ENCODE measurements around the gene IGLL5. TPM values are rescaled to one million over a fixed set of nuclear protein-coding genes. Genes with fewer than 3 reads are reported as not detected.
A peak's percentile ranks its signal among the peaks of the same experiment; 100 is the strongest.

Gene IGLL5
- polyA plus RNA-seq, 1 of the 3 experiments (the other 2 are of a cell fraction), result not detected

DNA sequence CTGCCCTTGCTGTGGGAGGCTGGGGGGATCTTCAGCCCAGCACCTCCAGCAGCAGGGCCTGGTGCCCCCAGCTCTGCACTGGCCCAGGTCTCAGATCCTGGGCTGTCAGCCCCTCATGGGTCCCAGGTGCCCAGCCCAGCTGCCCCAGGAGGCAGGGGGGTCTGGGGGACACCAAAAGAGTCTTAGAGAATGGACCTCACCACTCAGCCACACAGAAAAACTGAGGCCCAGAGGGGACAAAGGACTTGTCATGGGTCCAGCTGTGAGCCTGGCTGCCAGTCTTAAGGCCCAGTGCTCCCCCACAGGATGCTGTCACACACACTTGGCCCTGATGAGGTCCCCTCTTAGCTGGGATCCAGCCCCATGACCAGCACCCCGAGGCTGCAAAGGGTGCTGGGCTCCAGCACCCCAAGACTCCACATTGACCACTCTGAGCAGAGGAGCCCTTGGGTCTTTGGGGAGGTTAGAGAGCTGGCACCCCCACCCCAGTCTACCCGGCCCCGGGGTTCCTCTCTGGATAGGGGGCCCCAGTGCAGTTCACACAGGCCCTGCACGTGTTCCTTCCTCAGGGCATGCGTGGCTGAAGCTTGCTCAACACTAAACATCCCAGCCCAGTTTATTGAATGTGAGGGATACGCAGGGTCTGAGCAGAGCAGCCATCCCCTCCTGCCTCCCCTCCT is 54.4 kb downstream of the IGLL5 start:
- Histone ChIP-seq H2AFZ (ENCODE audit: low read depth) (no peak overlapping the region), H4K20me1 (ENCODE audit: insufficient read depth) (no peaks in the 10 kb centered on the region), H3K4me1 (ENCODE audit: control insufficient read depth in 1 of 2, insufficient read depth in 2 of 2, low read depth in 1 of 2, low read length in 1 of 2) (peaks cover 0 to 8% of the 10 kb centered on the region in 2 experiments; a peak in 1 of 4 replicates), H3K27ac (ENCODE audit: low read depth in 2 of 2, low read length in 1 of 2) (no peak overlapping the region), H3K9me2 (no peaks in the 10 kb centered on the region), H3K9me3 (no peaks in the 10 kb centered on the region), H3K9ac (no peak overlapping the region), H3F3A (replicated peaks; ENCODE audit: insufficient read depth) (no peaks in the 10 kb centered on the region), H3K4me2 (no peak overlapping the region), H3K79me2 (ENCODE audit: insufficient read depth) (no peaks in the 10 kb centered on the region), H3K36me3 (replicated peaks in 1 of 2; ENCODE audit: control insufficient read depth in 1 of 2, insufficient read depth in 2 of 2, low read length in 1 of 2) (no peaks in the 10 kb centered on the region), H3K4me3 (ENCODE audit: low read depth in 2 of 2, low read length in 1 of 2) (no peak overlapping the region), H3K27me3 (ENCODE audit: insufficient read depth) (no peaks in the 10 kb centered on the region; the same call in 1 of the 2 replicates)
- DNase-seq, result no peak
- CTCF ChIA-PET, result interaction anchor here (0.7 to 9.7 kb wide), 17 partner anchors 11 to 356 kb away, joined by 3 to 127 read pairs (median 8); no protein-coding TSS in a partner anchor
- WGBS (ENCODE audit: low lambda C conversion rate), result 44% methylated on average over 4 of the region's 6 CpGs
- TF ChIP-seq, protein P1, sequence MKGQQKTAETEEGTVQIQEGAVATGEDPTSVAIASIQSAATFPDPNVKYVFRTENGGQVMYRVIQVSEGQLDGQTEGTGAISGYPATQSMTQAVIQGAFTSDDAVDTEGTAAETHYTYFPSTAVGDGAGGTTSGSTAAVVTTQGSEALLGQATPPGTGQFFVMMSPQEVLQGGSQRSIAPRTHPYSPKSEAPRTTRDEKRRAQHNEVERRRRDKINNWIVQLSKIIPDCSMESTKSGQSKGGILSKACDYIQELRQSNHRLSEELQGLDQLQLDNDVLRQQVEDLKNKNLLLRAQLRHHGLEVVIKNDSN (IDR thresholded peaks at IDR 0.05; ENCODE audit: borderline replicate concordance, low read depth), result no peak
- TF ChIP-seq POLR2AphosphoS5 (IDR thresholded peaks at IDR 0.05; ENCODE audit: low read depth, low read length) (no peak), JUND (IDR thresholded peaks at IDR 0.05) (no peak), FOXJ3 (CRISPR knock-in tag; IDR thresholded peaks at IDR 0.05) (no peak), TCF12 (IDR thresholded peaks at IDR 0.05) (no peak), MXI1 (IDR thresholded peaks at IDR 0.05; ENCODE audit: low read depth, low read length) (no peak), GATA2 (CRISPR knock-in tag; IDR thresholded peaks at IDR 0.05) (no peak), CHD2 (IDR thresholded peaks at IDR 0.05; ENCODE audit: low read length, partially characterized antibody) (no peak), SIN3A (IDR thresholded peaks at IDR 0.05; ENCODE audit: borderline replicate concordance, low read depth, low read length) (no peak)
- TF ChIP-seq, protein P2, sequence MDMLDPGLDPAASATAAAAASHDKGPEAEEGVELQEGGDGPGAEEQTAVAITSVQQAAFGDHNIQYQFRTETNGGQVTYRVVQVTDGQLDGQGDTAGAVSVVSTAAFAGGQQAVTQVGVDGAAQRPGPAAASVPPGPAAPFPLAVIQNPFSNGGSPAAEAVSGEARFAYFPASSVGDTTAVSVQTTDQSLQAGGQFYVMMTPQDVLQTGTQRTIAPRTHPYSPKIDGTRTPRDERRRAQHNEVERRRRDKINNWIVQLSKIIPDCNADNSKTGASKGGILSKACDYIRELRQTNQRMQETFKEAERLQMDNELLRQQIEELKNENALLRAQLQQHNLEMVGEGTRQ (IDR thresholded peaks at IDR 0.05; ENCODE audit: borderline replicate concordance, low read depth, low read length), result no peak
- POLR2A ChIA-PET, result no interaction called here

DNA sequence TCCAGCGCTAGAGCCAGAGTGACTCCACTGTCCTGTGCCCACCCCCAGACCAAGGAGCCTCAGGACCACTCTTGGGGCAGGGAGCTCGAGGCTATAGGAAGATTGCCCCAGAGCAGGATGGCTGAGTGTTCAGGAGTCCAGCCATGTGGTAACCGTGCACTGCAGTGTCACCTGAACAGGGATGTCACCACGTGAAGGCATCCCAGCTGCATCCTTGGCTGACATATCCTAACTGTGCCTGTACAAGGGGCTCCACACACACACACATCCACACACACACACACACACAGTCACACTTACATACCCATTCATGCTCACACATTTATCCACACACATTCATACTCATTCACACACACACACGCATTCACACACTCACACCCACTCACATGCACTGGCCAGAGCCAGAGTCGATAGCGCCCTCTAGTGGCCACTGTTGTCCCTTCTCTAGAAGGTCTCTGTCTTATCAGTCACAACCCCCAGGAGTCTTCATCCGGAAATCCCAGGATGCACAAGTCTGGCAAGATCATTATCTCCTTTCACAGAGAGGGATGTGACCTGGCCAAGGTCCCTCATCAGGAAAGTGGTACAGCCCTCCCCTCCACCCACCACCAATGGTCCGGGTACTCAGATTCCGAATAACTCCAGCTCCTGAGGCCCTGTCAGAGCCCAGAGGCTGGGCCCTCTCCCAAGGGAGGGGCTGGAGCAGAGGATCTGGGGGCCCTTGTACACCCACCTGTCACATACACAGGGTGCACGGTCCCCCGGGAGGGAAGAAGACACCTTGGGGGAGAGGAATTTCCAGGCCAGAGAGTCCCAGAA is 55.1 kb downstream of the IGLL5 start:
- no peaks in the 10 kb centered on the region for H3K36me3 ChIP-seq (replicated peaks in 1 of 2; ENCODE audit: control insufficient read depth in 1 of 2, insufficient read depth in 2 of 2, low read length in 1 of 2)
- no peak overlapping the region for H2AFZ ChIP-seq (ENCODE audit: low read depth)
- no peaks in the 10 kb centered on the region for H3K79me2 ChIP-seq (ENCODE audit: insufficient read depth)
- H3K27ac ChIP-seq (ENCODE audit: low read depth in 2 of 2, low read length in 1 of 2), result no peak overlapping the region
- H3K9me3 ChIP-seq, result no peaks in the 10 kb centered on the region
- H3K9ac ChIP-seq, result no peak overlapping the region
- WGBS (ENCODE audit: low lambda C conversion rate), result 44% methylated on average over 11 of the region's 12 CpGs
- no peaks in the 10 kb centered on the region for H3K9me2 ChIP-seq
- H3K27me3 ChIP-seq (ENCODE audit: insufficient read depth), result no peaks in the 10 kb centered on the region
- peak; percentile 80 for DNase-seq
- POLR2A ChIA-PET, result no interaction called here
- H3K4me3 ChIP-seq (ENCODE audit: low read depth in 2 of 2, low read length in 1 of 2), result no peak overlapping the region; a peak in 1 of 4 replicates
- CTCF ChIA-PET, result interaction anchor here (0.6 to 9.7 kb wide), 22 partner anchors 12 to 456 kb away, joined by 3 to 127 read pairs (median 6); no protein-coding TSS in a partner anchor
- TF ChIP-seq GATA2 (CRISPR knock-in tag; IDR thresholded peaks at IDR 0.05), result 0 out of 2 replicates have a peak, but pooled peaks have one; percentile 32
- TF ChIP-seq YY1 (IDR thresholded peaks at IDR 0.05; ENCODE audit: low read depth), result no peak
- TF ChIP-seq TAF1 (IDR thresholded peaks at IDR 0.05; ENCODE audit: borderline replicate concordance, low read depth, low read length), result no peak
- TF ChIP-seq, protein P3, sequence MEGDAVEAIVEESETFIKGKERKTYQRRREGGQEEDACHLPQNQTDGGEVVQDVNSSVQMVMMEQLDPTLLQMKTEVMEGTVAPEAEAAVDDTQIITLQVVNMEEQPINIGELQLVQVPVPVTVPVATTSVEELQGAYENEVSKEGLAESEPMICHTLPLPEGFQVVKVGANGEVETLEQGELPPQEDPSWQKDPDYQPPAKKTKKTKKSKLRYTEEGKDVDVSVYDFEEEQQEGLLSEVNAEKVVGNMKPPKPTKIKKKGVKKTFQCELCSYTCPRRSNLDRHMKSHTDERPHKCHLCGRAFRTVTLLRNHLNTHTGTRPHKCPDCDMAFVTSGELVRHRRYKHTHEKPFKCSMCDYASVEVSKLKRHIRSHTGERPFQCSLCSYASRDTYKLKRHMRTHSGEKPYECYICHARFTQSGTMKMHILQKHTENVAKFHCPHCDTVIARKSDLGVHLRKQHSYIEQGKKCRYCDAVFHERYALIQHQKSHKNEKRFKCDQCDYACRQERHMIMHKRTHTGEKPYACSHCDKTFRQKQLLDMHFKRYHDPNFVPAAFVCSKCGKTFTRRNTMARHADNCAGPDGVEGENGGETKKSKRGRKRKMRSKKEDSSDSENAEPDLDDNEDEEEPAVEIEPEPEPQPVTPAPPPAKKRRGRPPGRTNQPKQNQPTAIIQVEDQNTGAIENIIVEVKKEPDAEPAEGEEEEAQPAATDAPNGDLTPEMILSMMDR (IDR thresholded peaks at IDR 0.05), result peak; percentile 74
- TF ChIP-seq RFX5 (IDR thresholded peaks at IDR 0.05; ENCODE audit: low read length), result no peak
- TF ChIP-seq RAD21 (IDR thresholded peaks at IDR 0.05; ENCODE audit: low read length), result peak; percentile 60
- no peak for TF ChIP-seq JUND (IDR thresholded peaks at IDR 0.05)
- TF ChIP-seq EZH2phosphoT487 (IDR thresholded peaks at IDR 0.05; ENCODE audit: borderline replicate concordance, low read depth), result no peak
- TF ChIP-seq SMC3 (IDR thresholded peaks at IDR 0.05; ENCODE audit: low read depth, low read length), result peak; percentile 33; the same call in 1 of the 2 replicates
- no peaks in the 10 kb centered on the region for H4K20me1 ChIP-seq (ENCODE audit: insufficient read depth)
- no peaks in the 10 kb centered on the region for H3F3A ChIP-seq (replicated peaks; ENCODE audit: insufficient read depth)
- peaks cover 0 to 8% of the 10 kb centered on the region in 2 experiments; a peak in 1 of 4 replicates for H3K4me1 ChIP-seq (ENCODE audit: control insufficient read depth in 1 of 2, insufficient read depth in 2 of 2, low read depth in 1 of 2, low read length in 1 of 2)
- H3K4me2 ChIP-seq, result no peak overlapping the region

All from SK-N-SH (cell line).